H1 (cell line): ENCODE measurements around the gene ARHGEF28. TPM values are rescaled to one million over a fixed set of nuclear protein-coding genes. Genes with fewer than 3 reads are reported as not detected.

Source experiments
- CTCF ChIA-PET: fragments of 300-600 bp; sonication (Branson Sonifier 250); formaldehyde crosslinking; loops from one replicate; lab custom pipeline; 2021; ENCODE audit not compliant: partially characterized antibody; lab: Charles Lee
- POLR2A ChIA-PET: fragments of 300-600 bp; sonication (Branson Sonifier 250); formaldehyde crosslinking; loops from one replicate; lab custom pipeline; 2021; ENCODE audit warnings: inconsistent platforms; ENCODE audit not compliant: partially characterized antibody; lab: Charles Lee
- DNase-seq, 2 experiments: peaks; one replicate each; pipeline versions ENCODE4 v3.0.0 to v3.0.0-alpha.2; 2010 to 2022; ENCODE audit warnings: low spot score in 2 of 2, low read depth in 1 of 2, mixed read lengths in 1 of 2
- FAIRE-seq: peaks from 2 replicates; lab custom pipeline; 2011; peaks lifted over from hg19 to GRCh38; lab: Jason Lieb, UNC
- H2AFZ ChIP-seq: 2 replicates; pipeline ENCODE4 v1.8.1; 2012; ENCODE audit warnings: low read length, inconsistent platforms
- H2AK5ac ChIP-seq: 2 replicates; pipeline ENCODE4 v1.6.1; 2013; ENCODE audit warnings: low read depth, low read length
- H2BK120ac ChIP-seq: replicated peaks from 2 replicates; pipeline ENCODE3; 2013; ENCODE audit warnings: low read depth, low read length, inconsistent platforms
- H2BK12ac ChIP-seq: 2 replicates; pipeline ENCODE4 v1.6.1; 2013; ENCODE audit warnings: low read depth, low read length
- H2BK15ac ChIP-seq: 2 replicates; pipeline ENCODE4 v1.6.1; 2013; ENCODE audit warnings: low read length
- H2BK20ac ChIP-seq: 2 replicates; pipeline ENCODE4 v1.6.1; 2013; ENCODE audit warnings: low read length
- H2BK5ac ChIP-seq: 2 replicates; pipeline ENCODE4 v1.6.1; 2013; ENCODE audit warnings: low read depth, low read length
- H3K14ac ChIP-seq: 2 replicates; pipeline ENCODE4 v1.6.1; 2013; ENCODE audit warnings: inconsistent platforms; ENCODE audit not compliant: insufficient read length
- H3K18ac ChIP-seq: 2 replicates; pipeline ENCODE4 v1.6.1; 2013; ENCODE audit warnings: low read length; ENCODE audit errors: extremely low read depth
- H3K23ac ChIP-seq: 2 replicates; pipeline ENCODE4 v1.6.1; 2013; ENCODE audit warnings: inconsistent platforms; ENCODE audit not compliant: insufficient read length
- H3K23me2 ChIP-seq: 2 replicates; pipeline ENCODE4 v1.6.1; 2013; ENCODE audit warnings: low read depth, low read length
- H3K27ac ChIP-seq: 2 replicates; pipeline ENCODE4 v1.6.1; 2011; ENCODE audit warnings: low read depth, low read length, inconsistent platforms
- H3K27me3 ChIP-seq, 4 experiments: replicated peaks in 1 of 4; 1 replicate in 1 of 4; 2 replicates in 3 of 4; pipeline versions ENCODE4 v1.6.1 to v1.8.1; 2011 to 2013; ENCODE audit warnings: low read length in 3 of 4, mild to moderate bottlenecking in 3 of 4, inconsistent platforms in 2 of 4, mixed read lengths in 2 of 4, moderate library complexity in 1 of 4; ENCODE audit not compliant: control insufficient read depth in 3 of 4, insufficient read depth in 3 of 4; ENCODE audit errors: extremely low read depth in 1 of 4
- H3K36me3 ChIP-seq, 4 experiments: 2 replicates each; pipeline versions ENCODE4 v1.6.1 to v1.8.1; 2011 to 2013; ENCODE audit warnings: mild to moderate bottlenecking in 4 of 4, low read length in 3 of 4, moderate library complexity in 2 of 4, control low read depth in 1 of 4, inconsistent platforms in 1 of 4; ENCODE audit not compliant: insufficient read depth in 4 of 4, control insufficient read depth in 2 of 4
- H3K4ac ChIP-seq: replicated peaks from 2 replicates; pipeline ENCODE3; 2013; ENCODE audit warnings: low read length, low read depth, mixed read lengths, inconsistent platforms; ENCODE audit not compliant: insufficient read length
- H3K4me1 ChIP-seq, 4 experiments: replicated peaks in 1 of 4; 1 replicate in 1 of 4; 2 replicates in 3 of 4; pipeline versions ENCODE4 v1.6.1 to v1.8.1; 2011 to 2013; ENCODE audit warnings: low read length in 3 of 4, inconsistent platforms in 2 of 4, mixed read lengths in 1 of 4; ENCODE audit not compliant: insufficient read depth in 4 of 4, control insufficient read depth in 3 of 4
- H3K4me2 ChIP-seq, 2 experiments: 2 replicates each; pipeline versions ENCODE4 v1.6.1 to v1.8.1; 2011 to 2013; ENCODE audit warnings: low read depth in 2 of 2, low read length in 2 of 2, control low read depth in 1 of 2, inconsistent platforms in 1 of 2, mild to moderate bottlenecking in 1 of 2; ENCODE audit not compliant: insufficient read depth in 1 of 2
- H3K4me3 ChIP-seq, 4 experiments: fragments of 200-600, 300-600 bp in 1 of 4; sonication (generic), shearing (Covaris generic), sonication (Bioruptor Twin) in 1 of 4; 2 replicates each; pipeline versions ENCODE4 v1.5.1 to v1.8.1; 2011 to 2016; ENCODE audit warnings: low read length in 4 of 4, low read depth in 3 of 4, control low read depth in 2 of 4, inconsistent platforms in 2 of 4, mild to moderate bottlenecking in 2 of 4, mixed read lengths in 1 of 4, moderate library complexity in 1 of 4; ENCODE audit not compliant: insufficient read depth in 2 of 4; ENCODE audit errors: extremely low read depth in 1 of 4
- H3K56ac ChIP-seq: replicated peaks from 2 replicates; pipeline ENCODE3; 2013; ENCODE audit warnings: low read depth, mild to moderate bottlenecking, mixed read lengths, low read length, inconsistent platforms; ENCODE audit not compliant: insufficient read length
- H3K79me1 ChIP-seq: 2 replicates; pipeline ENCODE4 v1.6.1; 2013; ENCODE audit warnings: low read depth, low read length, control low read depth
- H3K79me2 ChIP-seq, 2 experiments: 2 replicates each; pipeline versions ENCODE4 v1.6.1 to v1.8.1; 2012 to 2013; ENCODE audit warnings: low read length in 2 of 2, mild to moderate bottlenecking in 2 of 2, inconsistent platforms in 1 of 2; ENCODE audit not compliant: insufficient read depth in 2 of 2, control insufficient read depth in 1 of 2
- H3K9ac ChIP-seq, 4 experiments: replicated peaks in 1 of 4; 1 replicate in 1 of 4; 2 replicates in 3 of 4; pipeline versions ENCODE4 v1.6.1 to v1.8.1; 2011 to 2013; ENCODE audit warnings: low read depth in 3 of 4, low read length in 3 of 4, control low read depth in 2 of 4, mild to moderate bottlenecking in 2 of 4, moderate library complexity in 2 of 4, inconsistent platforms in 1 of 4; ENCODE audit errors: extremely low read depth in 1 of 4
- H3K9me3 ChIP-seq, 2 experiments: 2 replicates each; pipeline versions ENCODE4 v1.6.1 to v1.8.1; 2012 to 2013; ENCODE audit warnings: mild to moderate bottlenecking in 2 of 2, moderate library complexity in 2 of 2, control low read depth in 1 of 2, inconsistent platforms in 1 of 2, low read depth in 1 of 2, low read length in 1 of 2, mixed read lengths in 1 of 2; ENCODE audit not compliant: insufficient read depth in 2 of 2
- H4K20me1 ChIP-seq, 2 experiments: replicated peaks in 1 of 2; 2 replicates each; pipeline versions ENCODE3 to v1.8.1; 2011 to 2013; ENCODE audit warnings: inconsistent platforms in 2 of 2, low read length in 2 of 2, mild to moderate bottlenecking in 1 of 2; ENCODE audit not compliant: insufficient read depth in 2 of 2, control insufficient read depth in 1 of 2
- H4K5ac ChIP-seq: 2 replicates; pipeline ENCODE4 v1.6.1; 2013; ENCODE audit warnings: low read length, low read depth, mixed read lengths, inconsistent platforms; ENCODE audit not compliant: insufficient read length
- H4K8ac ChIP-seq: 2 replicates; pipeline ENCODE4 v1.8.0; 2013; ENCODE audit warnings: mild to moderate bottlenecking, moderate library complexity, low read length, inconsistent platforms; ENCODE audit not compliant: insufficient read depth; ENCODE audit errors: extremely low read depth
- H4K91ac ChIP-seq: replicated peaks from 2 replicates; pipeline ENCODE3; 2013; ENCODE audit warnings: low read length, mixed read lengths, inconsistent platforms; ENCODE audit not compliant: insufficient read length
- BCL11A ChIP-seq, 2 experiments: IDR thresholded peaks; one replicate each; pipeline ENCODE4 v1.6.1; 2011; ENCODE audit warnings: low read depth in 2 of 2, low read length in 2 of 2, mild to moderate bottlenecking in 2 of 2
- CEBPB ChIP-seq: IDR thresholded peaks from 2 replicates; pipeline ENCODE4 v1.6.1; 2012; ENCODE audit warnings: low read depth, low read length
- JUND ChIP-seq: IDR thresholded peaks from 2 replicates; pipeline ENCODE4 v1.6.1; 2011; ENCODE audit warnings: mild to moderate bottlenecking, improper control_type of control experiment, low read length
- RAD21 ChIP-seq, 2 experiments: IDR thresholded peaks in 1 of 2; conservative IDR thresholded peaks in 1 of 2; 2 replicates each; pipeline ENCODE4 v1.6.1; 2011; ENCODE audit warnings: low read depth in 2 of 2, low read length in 2 of 2, improper control_type of control experiment in 1 of 2, inconsistent platforms in 1 of 2, mild to moderate bottlenecking in 1 of 2, moderate library complexity in 1 of 2
- TEAD4 ChIP-seq: IDR thresholded peaks from 2 replicates; pipeline ENCODE4 v1.6.1; 2012; ENCODE audit warnings: low read depth, low read length, inconsistent platforms, mixed read lengths
- WGBS, 2 experiments: shearing (Covaris generic) in 1 of 2; methylation state at CpG; one replicate each; pipeline versions ENCODE4 v1.1.6 to v1.1.7; 2013 to 2015; ENCODE audit warnings: low lambda C conversion rate in 2 of 2, mixed read lengths in 2 of 2, inconsistent platforms in 1 of 2, low coverage in 1 of 2, missing lambda C conversion rate in 1 of 2; ENCODE audit not compliant: insufficient replicate concordance in 2 of 2, insufficient coverage in 1 of 2, insufficient read length in 1 of 2; ENCODE audit errors: extremely low coverage in 1 of 2, missing lambda C conversion rate in 1 of 2; 5-methylcytosine and 5-hydroxymethylcytosine counted together
- polyA plus RNA-seq, 7 experiments: library from polyadenylated mRNA; depleted of rRNA in 3 of 7; stranded (reverse) in 5 of 7; unstranded in 2 of 7; fragments of >200 nt in 5 of 7; fragments of 200-250 nt in 2 of 7; gene quantifications; 1 replicate in 5 of 7; 2 replicates in 1 of 7; 4 replicates in 1 of 7; pipeline versions ENCODE4 v1.2.1 to v1.2.3, GENCODE V29; 2011 to 2013; ENCODE audit warnings: missing spikeins in 2 of 7, mixed read lengths in 2 of 7
- total RNA-seq: library from RNA; stranded (reverse); fragmentation: NEBNext Ultra II Directional; extraction: Animal tissue kit (Norgen Biotek cat#: 25700); gene quantifications from 2 replicates; pipeline ENCODE4 v1.2.1, GENCODE V29; 2021
- TF ChIP-seq, protein P1 (sequence below), 3 experiments: IDR thresholded peaks; 1 replicate in 2 of 3; 2 replicates in 1 of 3; pipeline versions ENCODE4 v1.5.1 to v1.6.1; 2011; ENCODE audit warnings: low read length in 3 of 3, mild to moderate bottlenecking in 3 of 3, inconsistent platforms in 2 of 3, low read depth in 1 of 3, moderate library complexity in 1 of 3; ENCODE audit not compliant: insufficient read depth in 1 of 3; ENCODE audit errors: control extremely low read depth in 1 of 3

Gene ARHGEF28
- total and polyA plus RNA-seq, 2 of the 8 experiments (the other 6 are each of a cell fraction or from before 2014, with no cell fraction given): 0.33 to 1.0 TPM

DNA sequence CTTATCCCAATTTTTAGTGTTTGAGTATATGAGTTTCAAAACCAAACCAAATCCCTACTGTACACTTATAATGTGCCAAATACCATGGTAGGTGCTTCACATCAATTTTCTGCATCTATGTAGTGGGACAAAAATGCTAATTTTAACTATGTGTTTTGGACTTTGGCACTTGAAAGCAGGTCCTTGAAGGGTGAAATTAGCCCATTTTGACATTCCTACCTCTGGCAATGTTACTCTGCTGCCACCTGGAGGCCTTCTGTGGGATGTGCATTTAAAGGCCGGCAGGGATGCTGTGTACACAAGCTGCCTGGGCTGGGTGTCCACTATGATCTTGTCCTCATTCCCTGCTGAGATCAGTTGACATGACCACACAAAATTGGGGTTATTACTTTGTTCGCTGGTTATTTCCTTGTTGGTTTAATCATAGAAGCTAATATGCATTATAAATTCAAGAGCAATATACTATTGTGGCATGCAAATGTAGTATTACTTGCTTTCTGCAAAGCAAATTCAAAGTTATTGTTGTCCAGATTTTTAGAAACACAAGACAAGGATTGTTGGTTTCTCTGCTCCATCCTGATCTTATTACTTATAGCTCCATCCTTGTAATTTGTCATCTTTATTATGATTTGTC lies 166.8 kb downstream of the ARHGEF28 start:
- no peak overlapping the region for H3K4me2 ChIP-seq
- no peak overlapping the region for H2BK15ac ChIP-seq
- no peak overlapping the region for H2AK5ac ChIP-seq
- TF ChIP-seq CEBPB: no peak
- peak; percentile 90 for TF ChIP-seq TEAD4
- no peak for TF ChIP-seq BCL11A (IDR thresholded peaks at IDR 0.05; ENCODE audit: low read depth in 2 of 2, low read length in 2 of 2)
- TF ChIP-seq RAD21 (IDR thresholded peaks at IDR 0.05 in 1 of 2, conservative IDR thresholded peaks at IDR 0.05 in 1 of 2; ENCODE audit: low read depth in 2 of 2, low read length in 2 of 2): peak; percentile 98
- TF ChIP-seq, protein P1, sequence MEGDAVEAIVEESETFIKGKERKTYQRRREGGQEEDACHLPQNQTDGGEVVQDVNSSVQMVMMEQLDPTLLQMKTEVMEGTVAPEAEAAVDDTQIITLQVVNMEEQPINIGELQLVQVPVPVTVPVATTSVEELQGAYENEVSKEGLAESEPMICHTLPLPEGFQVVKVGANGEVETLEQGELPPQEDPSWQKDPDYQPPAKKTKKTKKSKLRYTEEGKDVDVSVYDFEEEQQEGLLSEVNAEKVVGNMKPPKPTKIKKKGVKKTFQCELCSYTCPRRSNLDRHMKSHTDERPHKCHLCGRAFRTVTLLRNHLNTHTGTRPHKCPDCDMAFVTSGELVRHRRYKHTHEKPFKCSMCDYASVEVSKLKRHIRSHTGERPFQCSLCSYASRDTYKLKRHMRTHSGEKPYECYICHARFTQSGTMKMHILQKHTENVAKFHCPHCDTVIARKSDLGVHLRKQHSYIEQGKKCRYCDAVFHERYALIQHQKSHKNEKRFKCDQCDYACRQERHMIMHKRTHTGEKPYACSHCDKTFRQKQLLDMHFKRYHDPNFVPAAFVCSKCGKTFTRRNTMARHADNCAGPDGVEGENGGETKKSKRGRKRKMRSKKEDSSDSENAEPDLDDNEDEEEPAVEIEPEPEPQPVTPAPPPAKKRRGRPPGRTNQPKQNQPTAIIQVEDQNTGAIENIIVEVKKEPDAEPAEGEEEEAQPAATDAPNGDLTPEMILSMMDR (IDR thresholded peaks at IDR 0.05; ENCODE audit: control extremely low read depth in 1 of 3, insufficient read depth in 1 of 3, low read depth in 1 of 3, low read length in 3 of 3): peak; percentile 88 to 96 (median 96)
- peak; percentile 26; the same call in 1 of the 2 replicates for TF ChIP-seq JUND
- H4K5ac ChIP-seq: no peak overlapping the region
- no peak overlapping the region for H2BK20ac ChIP-seq
- H4K20me1 ChIP-seq: no peaks in the 10 kb centered on the region
- no peak overlapping the region for H3K18ac ChIP-seq
- no peak overlapping the region for H2BK5ac ChIP-seq
- H3K4ac ChIP-seq: no peak overlapping the region
- H2AFZ ChIP-seq: no peak overlapping the region
- H3K79me2 ChIP-seq: no peaks in the 10 kb centered on the region
- H3K23ac ChIP-seq: no peak overlapping the region
- H3K23me2 ChIP-seq: no peaks in the 10 kb centered on the region
- H2BK120ac ChIP-seq: no peak overlapping the region
- peaks cover 0 to 1% (median 0%) of the 10 kb centered on the region in 4 experiments; a peak in 1 of 7 replicates for H3K27me3 ChIP-seq
- H3K36me3 ChIP-seq: no peaks in the 10 kb centered on the region
- H3K4me1 ChIP-seq: peaks cover 0 to 5% (median 0%) of the 10 kb centered on the region in 4 experiments; a peak in 1 of 7 replicates
- H4K91ac ChIP-seq: no peak overlapping the region
- H4K8ac ChIP-seq: no peak overlapping the region
- H3K14ac ChIP-seq: no peak overlapping the region
- ChIA-PET POLR2A (no interaction called here), CTCF (interaction anchor here (0.7 to 14.7 kb wide), 32 partner anchors 8 to 866 kb away, joined by 3 to 254 read pairs (median 4); no protein-coding TSS in a partner anchor)
- H3K9ac ChIP-seq: no peak overlapping the region
- no peak overlapping the region for H2BK12ac ChIP-seq
- WGBS, 2 experiments: 0% methylated on average over 2 of the region's 2 CpGs; no CpG with 5 or more reads in 1 of the 2 experiments
- FAIRE-seq (peak; percentile 95), DNase-seq (peak; percentile 46 to 86)
- no peaks in the 10 kb centered on the region for H3K79me1 ChIP-seq
- H3K9me3 ChIP-seq: no peaks in the 10 kb centered on the region
- H3K56ac ChIP-seq: no peak overlapping the region
- H3K4me3 ChIP-seq: no peak overlapping the region
- no peak overlapping the region for H3K27ac ChIP-seq
